Measurements from ENCODE around the gene KLHL36.
"Not testable (repeated sequence)": the region's sequence is repeated elsewhere in the genome, so short reads cannot be mapped to it uniquely, and the experiment has no call there.

KLHL36 gene

GRCh38 chr16:84690088-84690819 is 41.9 kb downstream of the KLHL36 start:
- DNase-seq (ENCODE audit: low read depth in 1 of 2, low spot score in 1 of 2), result no peak

GRCh38 chr16:84692451-84693214 is 44.3 kb downstream of the KLHL36 start:
- no peak for DNase-seq (ENCODE audit: low read depth in 1 of 2, low spot score in 1 of 2)

- DNase-seq (ENCODE audit: low read depth in 1 of 2, low spot score in 1 of 2), result not testable (repeated sequence)
Observed at GRCh38 chr16:84693869-84694268, 45.6 kb downstream of the KLHL36 start.

GRCh38 chr16:84694980-84695379 is 46.7 kb downstream of the KLHL36 start:
- DNase-seq (ENCODE audit: low read depth in 1 of 2, low spot score in 1 of 2), result no peak

- DNase-seq (ENCODE audit: low read depth in 1 of 2, low spot score in 1 of 2), result no peak
Observed at GRCh38 chr16:84699147-84699711, 50.9 kb downstream of the KLHL36 start.

- peak; percentile 70 to 72 for DNase-seq (ENCODE audit: low read depth in 1 of 2, low spot score in 1 of 2)
Observed at GRCh38 chr16:84699712-84700445, 51.6 kb downstream of the KLHL36 start, which contains the start of gene USP10. Gene USP10, plus strand, starts transcription at chr16:84700000. Its CDS starts 91 bp downstream, at chr16:84700091.

- DNase-seq (ENCODE audit: low read depth in 1 of 2, low spot score in 1 of 2), result peak in 1 of 2 donors; percentile 39
Observed at GRCh38 chr16:84700446-84701300, 52.4 kb downstream of the KLHL36 start.

GRCh38 chr16:84703681-84704080 is 55.4 kb downstream of the KLHL36 start:
- DNase-seq (ENCODE audit: low read depth in 1 of 2, low spot score in 1 of 2), result no peak

GRCh38 chr16:84704253-84704652 is 55.9 kb downstream of the KLHL36 start:
- no peak for DNase-seq (ENCODE audit: low read depth in 1 of 2, low spot score in 1 of 2)

GRCh38 chr16:84706856-84707255 is 58.5 kb downstream of the KLHL36 start:
- DNase-seq (ENCODE audit: low read depth in 1 of 2, low spot score in 1 of 2), result no peak

GRCh38 chr16:84709609-84710008 is 61.3 kb downstream of the KLHL36 start:
- DNase-seq (ENCODE audit: low read depth in 1 of 2, low spot score in 1 of 2), result no peak

- no peak for DNase-seq (ENCODE audit: low read depth in 1 of 2, low spot score in 1 of 2)
Observed at GRCh38 chr16:84710686-84711085, 62.4 kb downstream of the KLHL36 start.

All from activated CD4-positive, alpha-beta T cell treated with anti-CD3 and anti-CD28 coated beads, Interleukin-2, amount 50 U/mL, for 24 hours (primary cell).